HG02938 (cell line): ENCODE results near the gene SEMA4G.
A peak's percentile ranks its signal among the peaks of the same experiment; 100 is the strongest.
"Not testable (repeated sequence)": the region's sequence is repeated elsewhere in the genome, so short reads cannot be mapped to it uniquely, and the experiment has no call there.

Experiments
- ATAC-seq: cut with Tn5 transposase; IDR thresholded peaks from one replicate; pipeline ENCODE4 v1.9.1; 2021; ENCODE audit warnings: mild to moderate bottlenecking, moderate library complexity; ENCODE audit not compliant: unreplicated experiment

The SEMA4G gene

DNA sequence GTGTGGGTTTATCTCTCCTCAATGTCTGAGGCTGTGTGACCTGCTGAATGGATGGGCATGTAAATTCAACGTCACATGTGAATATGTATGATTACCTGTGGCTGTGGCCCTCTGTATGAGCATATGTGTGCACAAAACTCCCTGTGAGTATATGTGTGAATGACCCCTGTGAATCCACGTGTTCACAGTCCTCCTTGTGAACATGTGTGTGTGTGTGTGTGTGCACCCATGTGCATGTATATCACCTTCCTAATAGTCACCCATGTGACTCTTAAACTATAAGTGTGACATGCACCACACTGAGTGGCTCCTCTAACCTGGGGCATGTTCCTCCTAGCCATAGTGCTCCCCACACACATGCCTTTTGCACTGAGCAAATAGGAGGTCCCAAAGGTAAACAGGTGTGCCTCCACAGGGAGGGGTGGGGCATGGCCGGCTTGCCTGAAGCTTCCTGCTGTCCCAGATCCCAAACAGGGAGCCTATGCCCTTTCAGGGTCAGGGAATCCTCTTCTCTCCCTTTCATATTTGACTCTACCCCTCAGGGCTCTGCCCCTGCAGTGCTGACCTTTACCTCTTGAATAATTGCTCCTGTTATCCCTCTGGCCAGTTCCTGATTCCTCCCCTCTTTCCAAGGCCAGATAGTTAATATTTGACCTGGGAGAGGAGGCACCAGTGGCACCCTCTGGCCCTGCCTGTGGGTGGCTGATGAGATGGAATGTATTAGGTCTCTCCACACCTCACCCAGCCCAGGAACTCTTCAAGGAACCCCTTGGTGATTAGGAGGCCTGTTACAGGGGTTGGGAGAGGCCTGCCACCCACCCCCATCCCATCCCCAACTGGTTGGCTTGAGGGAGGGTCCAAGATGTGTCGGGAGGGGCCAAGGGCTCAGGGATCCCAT is 1.9 kb downstream of the SEMA4G start:
- no peak for ATAC-seq

DNA sequence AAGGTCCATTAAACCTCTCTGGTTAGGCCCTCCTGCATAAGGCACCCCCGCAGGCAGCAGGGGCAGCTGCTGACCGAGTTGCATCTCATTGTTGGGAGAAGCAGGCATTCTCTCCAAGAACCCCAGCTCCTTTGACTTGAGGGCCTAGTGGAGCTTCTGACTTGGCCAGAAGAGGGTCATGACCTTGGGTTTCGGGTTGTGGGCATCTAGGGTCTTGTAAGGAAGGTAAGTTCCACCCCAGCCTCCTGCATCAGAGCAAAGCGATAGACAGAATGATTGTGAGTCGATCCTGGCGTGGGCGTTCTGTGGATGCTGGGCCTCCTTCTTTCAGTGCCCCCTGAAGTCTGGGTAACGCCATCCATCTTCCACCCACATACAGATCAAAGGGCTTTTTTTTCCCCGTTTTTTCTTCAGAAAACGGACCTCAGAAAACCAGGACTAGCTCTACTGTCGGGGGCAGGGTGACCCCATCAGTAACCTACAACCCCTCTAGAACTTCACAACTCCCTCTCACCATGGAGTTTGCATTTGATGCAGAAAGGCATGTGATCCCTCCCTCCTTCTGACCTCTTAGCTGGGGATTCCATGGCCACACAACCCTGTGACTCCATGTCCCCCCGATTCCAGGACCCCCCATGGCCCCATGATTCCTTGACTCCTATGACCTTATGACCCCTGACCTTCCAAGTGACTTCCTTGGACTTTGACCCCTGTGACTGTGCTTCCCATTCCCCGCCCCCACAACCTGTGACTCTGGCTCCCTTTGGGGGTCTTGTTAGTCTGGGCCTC is 3.0 kb downstream of the SEMA4G start:
- no peak for ATAC-seq

DNA sequence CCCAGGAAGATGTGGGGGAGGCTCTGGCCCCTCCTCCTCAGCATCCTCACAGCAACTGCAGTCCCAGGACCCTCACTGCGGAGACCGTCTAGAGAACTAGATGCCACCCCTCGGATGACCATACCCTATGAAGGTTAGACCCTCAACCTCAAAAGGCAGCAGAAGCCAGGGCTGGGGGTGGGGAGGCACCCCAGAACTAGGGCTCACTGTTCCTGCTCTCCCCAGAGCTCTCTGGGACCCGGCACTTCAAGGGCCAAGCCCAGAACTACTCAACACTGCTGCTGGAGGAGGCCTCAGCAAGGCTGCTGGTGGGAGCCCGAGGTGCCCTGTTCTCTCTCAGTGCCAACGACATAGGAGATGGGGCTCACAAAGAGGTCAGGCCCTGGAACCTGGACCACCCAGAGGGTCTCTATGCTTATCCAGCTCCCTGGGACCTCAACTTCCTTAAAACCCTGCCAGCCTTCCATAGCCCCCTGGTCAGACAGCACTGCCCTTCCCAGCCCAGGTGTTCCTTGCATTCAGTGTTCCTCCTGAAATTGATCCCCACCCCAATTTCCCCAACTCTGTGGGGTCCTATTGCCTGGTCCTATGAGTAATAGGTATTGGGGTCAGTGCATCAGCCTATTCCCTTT is 3.7 kb downstream of the SEMA4G start:
- ATAC-seq = no peak

DNA sequence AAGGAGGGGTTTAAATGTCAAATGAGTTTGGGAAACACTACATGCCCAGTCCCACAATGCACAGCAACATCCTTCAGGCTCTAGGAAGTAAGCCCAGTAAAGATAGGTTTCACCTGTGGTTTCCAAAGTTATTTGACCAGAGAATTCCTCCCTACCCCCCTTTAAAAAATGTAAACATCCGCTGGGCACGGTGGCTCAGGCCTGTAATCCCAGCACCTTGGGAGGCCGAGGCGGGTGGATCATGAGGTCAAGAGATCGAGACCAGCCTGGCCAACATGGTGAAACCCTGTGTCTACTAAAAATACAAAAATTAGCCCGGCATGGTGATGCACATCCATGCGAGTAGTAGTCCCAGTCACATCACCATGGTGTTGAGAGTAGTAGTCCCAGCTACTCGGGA is 6.1 kb downstream of the SEMA4G start:
- not testable (repeated sequence) for ATAC-seq

DNA sequence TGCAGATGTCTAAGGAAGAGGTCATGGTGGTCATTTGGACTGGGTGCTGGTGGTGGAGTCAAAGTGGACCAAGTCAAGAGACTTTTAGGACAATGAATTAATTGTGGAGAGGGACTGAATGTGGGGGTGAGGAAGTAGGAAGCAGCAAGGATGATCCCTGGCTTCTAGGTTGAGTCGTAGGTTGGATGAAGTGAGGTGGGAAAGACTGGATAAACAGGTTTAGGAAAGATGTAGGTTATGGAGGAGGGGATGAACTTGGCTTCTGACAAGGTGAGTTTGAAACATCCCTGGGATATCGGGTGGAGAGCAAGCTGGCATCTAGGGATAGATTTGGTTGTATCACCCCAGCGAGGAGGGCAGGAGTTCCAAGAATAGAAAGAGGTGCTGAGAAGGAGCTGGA is 7.6 kb downstream of the SEMA4G start:
- ATAC-seq = no peak

DNA sequence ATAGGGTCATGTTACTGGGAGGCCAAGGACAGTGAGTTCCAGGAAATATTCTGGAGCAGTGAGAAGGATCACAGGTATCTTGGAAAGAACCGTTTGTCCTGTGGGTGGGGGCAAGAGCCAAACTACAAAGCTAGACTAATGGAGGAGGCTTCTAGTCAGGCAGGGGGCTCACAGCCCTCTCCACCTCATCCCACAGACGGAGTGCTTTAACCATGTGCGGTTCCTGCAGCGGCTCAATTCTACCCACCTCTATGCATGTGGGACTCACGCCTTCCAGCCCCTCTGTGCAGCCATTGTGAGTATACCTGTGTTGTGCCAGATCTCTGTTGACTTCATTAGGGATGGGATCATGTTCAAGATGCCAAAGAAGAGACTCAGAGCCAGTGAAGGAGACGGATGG is 8.1 kb downstream of the SEMA4G start:
- ATAC-seq = no peak

DNA sequence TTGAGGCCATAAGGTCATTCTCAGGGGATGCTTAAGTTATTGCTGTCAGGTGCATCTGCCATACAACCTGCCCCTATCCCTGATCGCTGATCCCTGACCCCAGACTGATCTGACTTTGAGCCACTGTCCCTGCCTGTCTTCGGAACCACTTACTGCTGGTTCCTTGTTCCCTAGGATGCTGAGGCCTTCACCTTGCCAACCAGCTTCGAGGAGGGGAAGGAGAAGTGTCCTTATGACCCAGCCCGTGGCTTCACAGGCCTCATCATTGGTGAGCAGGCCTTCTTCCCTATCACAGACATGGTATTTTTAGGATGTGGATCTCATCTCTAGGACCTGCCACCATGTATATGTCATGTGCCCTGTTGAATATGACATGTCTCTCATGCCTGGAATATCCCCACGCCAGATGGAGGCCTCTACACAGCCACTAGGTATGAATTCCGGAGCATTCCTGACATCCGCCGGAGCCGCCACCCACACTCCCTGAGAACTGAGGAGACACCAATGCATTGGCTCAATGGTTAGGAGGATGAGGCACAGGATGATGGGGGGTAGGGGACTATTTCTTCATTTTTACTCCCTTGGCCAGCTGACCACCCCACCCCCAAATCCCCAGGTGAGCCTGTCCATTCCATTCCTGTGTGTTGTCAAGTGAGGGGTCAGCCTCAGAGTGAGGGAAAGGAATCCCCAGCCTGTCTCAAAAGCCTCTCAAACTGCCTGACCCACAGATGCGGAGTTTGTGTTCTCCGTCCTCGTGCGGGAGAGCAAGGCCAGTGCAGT is 9.0 kb downstream of the SEMA4G start:
- no peak for ATAC-seq

DNA sequence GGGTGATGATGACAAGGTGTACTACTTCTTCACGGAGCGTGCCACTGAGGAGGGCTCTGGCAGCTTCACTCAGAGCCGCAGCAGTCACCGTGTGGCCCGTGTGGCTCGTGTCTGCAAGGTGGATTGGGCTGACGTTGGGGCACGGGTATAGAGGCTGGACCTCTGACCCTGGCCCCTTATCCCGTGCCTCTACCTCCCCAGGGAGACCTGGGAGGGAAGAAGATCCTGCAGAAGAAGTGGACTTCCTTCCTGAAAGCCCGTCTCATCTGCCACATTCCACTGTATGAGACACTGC is 9.5 kb downstream of the SEMA4G start:
- no peak for ATAC-seq

DNA sequence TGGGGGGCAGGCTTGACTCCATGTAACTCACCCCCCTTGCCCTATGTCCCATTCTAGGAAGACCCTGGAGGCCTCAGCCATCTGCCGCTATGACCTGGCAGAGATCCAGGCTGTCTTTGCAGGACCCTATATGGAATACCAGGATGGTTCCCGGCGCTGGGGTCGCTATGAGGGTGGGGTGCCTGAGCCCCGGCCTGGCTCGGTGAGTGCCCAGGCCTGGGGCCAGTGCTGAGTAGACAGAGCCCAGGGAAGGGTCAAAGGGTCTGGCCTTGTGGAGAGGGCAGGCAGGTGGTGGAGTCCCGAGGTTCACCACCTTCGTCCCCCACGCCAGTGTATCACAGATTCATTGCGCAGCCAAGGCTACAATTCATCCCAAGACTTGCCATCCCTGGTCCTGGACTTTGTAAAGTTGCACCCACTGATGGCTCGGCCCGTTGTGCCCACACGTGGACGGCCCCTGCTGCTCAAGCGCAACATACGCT is 10.5 kb downstream of the SEMA4G start:
- no peak for ATAC-seq

DNA sequence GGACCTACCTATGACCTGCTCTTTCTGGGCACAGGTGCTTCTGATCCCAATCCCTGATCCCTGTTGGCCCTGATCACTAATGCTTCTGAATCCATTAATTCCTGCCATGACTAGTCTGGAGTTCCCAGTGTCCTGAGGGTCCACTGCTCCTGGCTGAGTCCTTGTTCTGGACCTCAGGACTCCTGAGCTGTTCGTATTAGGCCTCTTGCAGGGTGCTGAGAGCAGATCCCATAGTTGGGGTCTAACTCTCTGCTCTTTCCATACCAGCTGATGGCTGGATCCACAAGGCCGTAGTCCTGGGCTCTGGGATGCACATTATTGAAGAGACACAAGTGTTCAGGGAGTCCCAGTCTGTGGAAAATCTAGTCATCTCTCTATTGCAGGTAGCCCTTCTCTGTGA is 11.0 kb downstream of the SEMA4G start:
- no peak for ATAC-seq

DNA sequence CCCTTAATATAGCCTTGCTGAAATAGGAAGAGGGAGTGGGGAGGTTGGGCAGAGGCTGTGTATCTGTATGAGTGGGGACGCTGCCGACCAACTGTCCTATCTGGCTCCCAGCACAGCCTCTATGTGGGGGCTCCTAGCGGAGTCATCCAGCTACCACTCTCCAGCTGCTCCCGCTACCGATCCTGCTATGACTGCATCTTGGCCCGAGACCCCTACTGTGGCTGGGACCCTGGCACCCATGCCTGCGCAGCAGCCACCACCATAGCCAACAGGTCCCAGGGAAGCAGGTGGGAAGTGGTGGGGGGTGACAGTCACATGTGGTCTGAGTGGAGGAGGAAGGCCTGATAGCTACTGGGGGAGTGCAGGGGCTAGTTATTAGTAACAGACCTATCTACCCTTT is 11.4 kb downstream of the SEMA4G start:
- no peak for ATAC-seq

DNA sequence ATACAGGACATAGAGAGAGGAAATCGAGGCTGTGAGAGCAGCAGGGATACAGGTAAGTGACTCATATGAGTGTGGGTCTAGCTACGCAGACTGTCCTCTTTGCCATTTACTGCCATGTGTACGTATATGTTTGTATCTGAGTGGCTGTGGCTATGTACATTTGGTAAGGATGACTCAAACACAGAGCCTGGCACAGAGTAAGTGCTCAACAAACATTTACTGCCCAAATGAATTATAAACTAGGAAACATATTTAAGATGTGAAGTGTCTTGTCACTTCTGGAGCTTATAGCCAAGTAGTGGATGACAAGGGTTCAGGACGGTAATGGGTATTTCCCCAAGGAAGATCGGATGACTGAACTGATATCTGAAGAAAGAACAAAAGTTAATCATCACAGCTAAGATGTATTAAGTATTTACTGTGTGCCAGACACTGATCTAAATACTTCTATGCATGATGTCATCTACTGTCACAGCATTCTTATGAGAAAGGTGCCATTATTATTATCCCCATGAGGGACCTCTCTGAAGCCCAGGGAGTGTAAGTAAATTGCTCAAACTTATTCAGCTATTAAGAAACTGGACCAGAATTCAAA is 12.0 kb downstream of the SEMA4G start:
- ATAC-seq = no peak

DNA sequence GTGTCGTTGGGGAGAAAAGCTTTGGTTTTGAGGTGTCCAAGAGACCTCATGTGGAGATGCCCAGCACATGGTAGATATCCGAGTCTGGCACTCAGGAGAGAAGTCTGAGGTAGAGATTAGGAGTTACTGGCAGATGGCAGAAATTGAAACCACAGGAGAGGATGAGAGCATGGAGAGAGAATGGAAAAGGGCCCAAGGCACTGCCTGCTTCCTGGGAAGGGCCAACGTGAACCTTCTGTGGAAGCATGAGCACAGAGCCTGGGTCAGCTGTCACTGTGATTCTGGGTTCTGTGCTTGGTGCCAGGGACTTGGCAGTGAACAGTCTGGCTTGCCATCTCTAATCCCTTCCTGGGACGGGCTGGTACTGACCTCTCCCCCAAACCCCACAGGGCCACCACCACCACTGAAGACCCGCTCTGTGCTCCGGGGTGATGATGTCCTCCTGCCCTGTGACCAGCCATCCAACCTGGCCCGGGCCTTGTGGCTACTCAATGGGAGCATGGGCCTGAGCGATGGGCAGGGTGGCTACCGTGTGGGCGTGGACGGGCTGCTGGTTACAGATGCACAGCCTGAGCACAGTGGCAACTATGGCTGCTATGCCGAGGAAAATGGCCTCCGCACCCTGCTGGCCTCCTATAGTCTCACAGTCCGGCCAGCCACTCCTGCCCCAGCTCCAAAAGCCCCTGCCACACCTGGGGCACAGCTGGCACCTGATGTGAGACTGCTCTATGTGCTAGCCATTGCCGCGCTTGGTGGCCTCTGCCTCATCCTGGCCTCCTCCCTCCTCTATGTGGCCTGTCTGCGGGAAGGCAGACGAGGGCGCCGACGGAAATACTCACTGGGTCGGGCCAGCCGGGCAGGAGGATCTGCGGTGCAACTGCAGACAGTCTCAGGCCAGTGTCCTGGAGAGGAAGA is 13.9 kb downstream of the SEMA4G start:
- no peak for ATAC-seq

DNA sequence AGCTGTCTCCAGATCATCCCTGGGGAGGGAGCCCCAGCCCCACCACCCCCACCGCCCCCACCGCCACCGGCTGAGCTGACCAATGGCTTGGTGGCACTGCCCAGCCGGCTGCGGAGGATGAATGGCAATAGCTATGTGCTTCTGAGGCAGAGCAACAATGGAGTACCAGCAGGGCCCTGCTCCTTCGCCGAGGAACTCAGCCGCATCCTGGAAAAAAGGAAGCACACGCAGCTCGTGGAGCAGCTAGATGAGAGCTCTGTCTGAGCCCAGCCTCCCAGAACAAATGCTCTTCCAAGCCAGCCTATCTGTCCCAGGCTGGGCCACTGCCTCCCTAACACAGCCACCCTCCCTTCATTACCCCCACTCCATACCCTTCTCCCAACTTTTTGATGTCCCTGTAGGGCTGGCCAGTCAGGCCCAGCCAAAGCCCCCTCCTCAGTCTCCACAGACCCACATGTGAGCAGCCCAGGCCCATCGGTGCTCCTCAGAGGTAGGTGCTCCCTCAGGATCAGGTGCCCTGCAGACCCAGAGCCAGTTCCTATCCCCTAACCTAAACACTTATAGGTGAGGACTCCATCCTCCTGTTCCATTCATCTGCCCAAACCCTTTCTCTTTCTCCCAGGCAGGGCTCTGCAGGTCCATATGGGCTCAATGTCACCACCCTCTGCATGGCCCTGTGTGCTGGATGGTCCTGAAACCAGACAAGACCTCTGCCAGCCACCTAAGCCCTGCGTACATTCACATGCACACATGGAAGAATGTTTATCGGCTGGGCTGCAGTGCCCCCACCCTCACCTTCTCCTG is 14.8 kb downstream of the SEMA4G start:
- ATAC-seq = no peak

DNA sequence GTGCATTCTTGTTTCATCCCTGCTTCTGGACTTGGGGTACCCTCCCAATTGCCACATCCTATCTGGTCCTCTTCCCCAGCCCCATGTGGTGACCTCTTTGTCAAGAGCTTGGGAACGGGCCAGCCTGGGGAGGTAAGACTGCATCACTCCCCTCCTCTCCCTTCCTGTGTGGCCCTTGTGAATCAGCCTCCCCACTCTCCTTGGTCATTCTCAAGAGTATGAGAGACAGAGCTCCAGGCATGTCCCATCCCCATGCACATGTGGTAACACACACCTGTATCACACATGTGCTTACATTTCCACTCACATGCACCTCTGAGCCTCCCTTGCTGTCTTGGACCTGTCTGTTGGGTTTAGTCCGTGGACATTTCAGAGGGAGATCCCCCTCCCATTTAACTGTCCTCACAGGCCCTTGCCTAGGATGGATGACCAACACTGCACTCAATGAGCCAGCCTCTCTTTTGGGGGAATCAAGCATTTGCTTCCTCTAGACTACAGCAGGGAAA is 15.4 kb downstream of the SEMA4G start:
- no peak for ATAC-seq

DNA sequence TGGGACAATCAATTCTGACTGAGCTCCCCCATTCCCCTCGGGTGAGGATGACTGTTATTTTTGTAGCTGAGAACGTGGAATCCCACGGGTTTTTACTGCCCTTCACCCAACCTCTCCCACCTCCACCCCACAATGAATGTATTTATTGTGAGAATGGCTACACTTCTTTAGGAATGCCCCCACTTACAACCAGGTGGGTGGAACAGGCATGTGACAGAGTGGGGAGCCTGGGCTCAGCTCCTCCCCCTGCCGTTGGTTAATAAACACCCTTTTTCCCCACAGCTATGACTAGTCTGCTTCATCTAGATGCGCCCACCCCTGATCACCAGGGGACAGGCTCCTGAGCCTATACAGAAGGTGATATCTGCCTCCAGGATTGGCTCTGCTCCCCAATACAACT is 16.0 kb downstream of the SEMA4G start:
- ATAC-seq = no peak

DNA sequence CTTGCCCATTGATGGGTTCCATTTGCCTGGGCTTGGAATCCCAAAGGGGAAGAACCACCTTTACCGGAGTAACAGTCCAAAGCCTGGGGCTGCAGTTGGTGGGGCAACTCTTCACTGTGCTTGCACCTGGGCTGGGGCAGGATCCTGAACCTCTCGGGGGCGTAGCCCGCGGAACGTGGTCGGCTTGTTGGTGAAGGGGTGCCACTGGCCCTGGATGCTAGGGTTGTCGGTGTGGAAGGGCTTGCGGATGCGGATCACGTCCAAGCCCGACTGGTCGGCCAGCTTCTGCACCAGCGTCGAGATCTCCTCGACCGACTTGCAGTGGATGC is 17.3 kb downstream of the SEMA4G start:
- ATAC-seq = no peak

DNA sequence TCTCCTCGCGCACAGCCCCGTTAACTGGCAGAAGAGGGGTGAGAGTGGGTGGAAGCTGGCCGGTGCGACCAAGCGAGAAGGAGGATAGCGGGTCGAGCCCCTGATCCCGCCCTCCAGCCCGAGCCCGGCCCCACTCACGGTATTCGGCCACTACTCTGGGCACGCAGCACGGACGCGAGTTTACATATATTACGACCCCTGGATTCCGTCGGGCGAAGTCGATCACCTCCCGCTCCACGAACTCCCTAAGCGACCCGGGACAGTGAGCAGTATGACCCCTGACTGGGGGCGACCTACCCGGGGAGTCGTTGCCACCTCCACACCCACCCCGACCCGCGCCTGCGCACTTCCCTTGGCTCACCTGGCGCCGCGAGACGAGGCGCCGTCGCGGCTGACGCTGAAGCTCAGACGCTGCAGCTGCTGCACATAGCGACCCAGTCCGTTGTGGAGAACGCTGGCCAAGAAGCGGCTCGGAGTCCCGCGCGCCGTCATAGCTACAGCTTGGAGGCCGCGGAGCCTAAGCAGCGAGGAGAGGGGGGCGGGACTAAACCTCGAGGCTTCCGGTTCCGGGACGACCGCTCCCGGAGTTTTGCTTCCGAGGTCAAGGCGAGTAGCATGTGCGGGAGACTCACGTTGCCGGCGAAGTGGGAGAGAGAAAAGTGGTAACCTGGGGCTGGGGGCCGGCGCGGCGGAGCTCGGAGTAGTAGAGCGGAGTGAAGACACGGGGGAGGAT is 17.8 kb downstream of the SEMA4G start, which contains the start of the genes MRPL43 and TWNK:
Gene MRPL43, minus strand, starts transcription at position 546 of the 733 bp plus-strand sequence. Its CDS starts 54 bp downstream, at position 492.
Gene TWNK, plus strand, starts transcription at position 592 of the 733 bp plus-strand sequence. CDS start 668 bp downstream, outside the sequence.
- ATAC-seq = peak; percentile 83
